ENCODE data around the gene DISP3. TPM values are rescaled to one million over a fixed set of nuclear protein-coding genes. Genes with fewer than 3 reads are reported as not detected.

Gene DISP3
- total RNA-seq, 3 donors from 2014 or later (not counting 1 experiment from before 2014, with no cell fraction given): 0.24 to 0.68 (median 0.60) TPM

DNA sequence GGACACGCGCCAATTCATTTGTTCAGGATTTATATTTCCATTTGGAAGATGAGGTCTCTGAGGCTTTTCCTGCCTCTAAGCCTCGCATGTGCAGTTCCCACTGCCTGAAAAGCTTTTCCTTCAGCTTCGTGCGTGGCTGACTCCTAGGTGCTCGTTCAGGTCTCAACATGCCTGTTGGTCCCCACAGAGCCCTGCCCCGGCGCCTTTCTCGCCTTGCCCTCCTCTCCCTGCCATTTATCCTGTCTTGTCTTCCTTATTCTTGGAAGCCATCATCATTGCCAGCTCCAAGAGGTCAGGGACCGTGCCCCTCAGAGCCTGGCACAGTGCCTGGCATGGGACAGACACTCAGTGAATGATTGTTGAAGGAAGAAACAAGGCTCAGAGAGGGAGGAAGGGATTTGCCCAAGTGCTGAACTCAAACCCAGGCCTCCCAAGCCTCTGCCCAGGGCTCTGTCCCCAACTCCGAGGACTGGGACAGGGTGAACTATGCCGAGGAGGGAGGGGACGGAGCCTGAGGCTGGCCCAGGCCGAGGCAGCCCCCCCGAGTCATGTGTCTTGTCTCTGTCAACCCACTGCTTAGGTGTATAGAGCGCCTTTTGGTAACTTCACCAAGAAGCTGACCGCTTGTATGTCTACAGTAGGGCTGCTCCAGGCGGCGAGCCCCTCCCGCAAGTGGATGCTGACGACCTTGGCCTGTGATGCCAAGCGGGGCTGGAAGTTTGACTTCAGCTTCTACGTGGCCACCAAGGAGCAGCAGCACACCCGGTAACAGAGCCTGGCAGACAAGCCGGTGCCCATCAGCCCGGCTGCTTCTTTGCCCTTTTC is 47.3 kb downstream of the DISP3 start:
- TF ChIP-seq, protein P1, sequence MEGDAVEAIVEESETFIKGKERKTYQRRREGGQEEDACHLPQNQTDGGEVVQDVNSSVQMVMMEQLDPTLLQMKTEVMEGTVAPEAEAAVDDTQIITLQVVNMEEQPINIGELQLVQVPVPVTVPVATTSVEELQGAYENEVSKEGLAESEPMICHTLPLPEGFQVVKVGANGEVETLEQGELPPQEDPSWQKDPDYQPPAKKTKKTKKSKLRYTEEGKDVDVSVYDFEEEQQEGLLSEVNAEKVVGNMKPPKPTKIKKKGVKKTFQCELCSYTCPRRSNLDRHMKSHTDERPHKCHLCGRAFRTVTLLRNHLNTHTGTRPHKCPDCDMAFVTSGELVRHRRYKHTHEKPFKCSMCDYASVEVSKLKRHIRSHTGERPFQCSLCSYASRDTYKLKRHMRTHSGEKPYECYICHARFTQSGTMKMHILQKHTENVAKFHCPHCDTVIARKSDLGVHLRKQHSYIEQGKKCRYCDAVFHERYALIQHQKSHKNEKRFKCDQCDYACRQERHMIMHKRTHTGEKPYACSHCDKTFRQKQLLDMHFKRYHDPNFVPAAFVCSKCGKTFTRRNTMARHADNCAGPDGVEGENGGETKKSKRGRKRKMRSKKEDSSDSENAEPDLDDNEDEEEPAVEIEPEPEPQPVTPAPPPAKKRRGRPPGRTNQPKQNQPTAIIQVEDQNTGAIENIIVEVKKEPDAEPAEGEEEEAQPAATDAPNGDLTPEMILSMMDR (IDR thresholded peaks at IDR 0.05): no peak
- H3K9me3 ChIP-seq (ENCODE audit: control insufficient read depth, insufficient read depth, low read length): no peaks in the 10 kb centered on the region
- no peaks in the 10 kb centered on the region for H3K27me3 ChIP-seq (ENCODE audit: control insufficient read depth, insufficient read depth, low read length)
- H3K4me3 ChIP-seq (ENCODE audit: low read length): no peak overlapping the region
- ATAC-seq: no peak
- Mint-ChIP-seq H3K4me1 (no peaks in the 10 kb centered on the region), H3K9me3 (no peaks in the 10 kb centered on the region), H3K27ac (no peak overlapping the region), H3K27me3 (ENCODE audit: low read depth in 2 of 2) (no peaks in the 10 kb centered on the region), H3K4me3 (no peak overlapping the region), H3K36me3 (no peaks in the 10 kb centered on the region)
- H3K27ac ChIP-seq (ENCODE audit: low read length): no peak overlapping the region
- intact Hi-C loops (cut with micrococcal nuclease): no loop called here
- no peaks in the 10 kb centered on the region for H3K4me1 ChIP-seq (ENCODE audit: control insufficient read depth, insufficient read depth, low read length)
- WGBS (ENCODE audit: insufficient coverage): 85% methylated on average over 26 of the region's 26 CpGs
- no peak for DNase-seq
- H3K36me3 ChIP-seq (ENCODE audit: control insufficient read depth, insufficient read depth, low read length): no peaks in the 10 kb centered on the region

DNA sequence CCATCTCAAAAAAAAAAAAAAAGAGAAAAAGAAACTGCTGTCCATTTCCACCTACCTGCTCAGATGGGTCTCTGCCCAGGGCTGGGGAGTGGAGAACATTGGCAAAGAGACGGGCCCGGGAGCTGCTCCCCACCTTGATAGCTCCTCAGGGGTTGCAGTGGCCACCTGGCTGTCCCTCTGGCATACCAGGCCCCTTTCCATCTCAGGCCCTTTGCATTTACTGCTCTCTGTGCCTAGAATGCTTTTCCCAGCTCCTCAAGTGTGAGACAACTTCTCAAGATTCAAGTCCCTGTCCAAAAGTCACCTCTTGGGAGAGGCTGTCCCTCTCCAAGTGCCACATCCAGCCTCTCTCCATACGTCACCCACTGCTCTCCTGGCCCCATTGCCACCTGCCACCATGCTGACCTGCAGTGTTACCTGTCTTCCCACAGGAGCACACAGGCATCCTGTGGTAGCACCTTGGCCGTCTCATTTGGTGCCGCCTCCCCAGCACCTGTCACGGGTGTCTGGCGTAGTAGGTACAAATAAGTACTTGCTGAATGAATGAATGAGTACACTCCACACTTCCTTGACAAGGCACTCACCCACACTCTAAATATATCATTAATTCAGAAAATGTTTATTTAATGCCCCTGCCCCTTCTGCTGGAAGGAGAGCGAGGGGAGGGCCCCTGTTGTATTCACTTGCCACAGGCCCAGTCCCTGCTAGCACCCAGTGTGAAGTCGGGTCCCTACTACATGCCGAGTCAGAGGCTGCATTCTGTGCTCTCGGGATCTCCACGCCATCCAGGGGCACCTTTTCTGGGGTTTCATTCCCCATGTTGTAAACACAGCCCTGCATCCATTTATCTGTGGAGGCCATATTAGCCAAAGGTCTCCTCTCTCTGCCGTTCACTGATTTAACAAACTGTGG is 48.8 kb downstream of the DISP3 start:
- DNase-seq (no peak), ATAC-seq (no peak)
- Histone ChIP-seq H3K27ac (ENCODE audit: low read length) (no peak overlapping the region), H3K27me3 (ENCODE audit: control insufficient read depth, insufficient read depth, low read length) (no peaks in the 10 kb centered on the region), H3K36me3 (ENCODE audit: control insufficient read depth, insufficient read depth, low read length) (no peaks in the 10 kb centered on the region), H3K4me3 (ENCODE audit: low read length) (no peak overlapping the region), H3K9me3 (ENCODE audit: control insufficient read depth, insufficient read depth, low read length) (no peaks in the 10 kb centered on the region), H3K4me1 (ENCODE audit: control insufficient read depth, insufficient read depth, low read length) (no peaks in the 10 kb centered on the region)
- Mint-ChIP-seq H3K9me3 (no peaks in the 10 kb centered on the region), H3K36me3 (no peaks in the 10 kb centered on the region), H3K4me1 (no peaks in the 10 kb centered on the region), H3K27me3 (ENCODE audit: low read depth in 2 of 2) (no peaks in the 10 kb centered on the region), H3K27ac (no peak overlapping the region), H3K4me3 (no peak overlapping the region)
- TF ChIP-seq, protein P1 (IDR thresholded peaks at IDR 0.05): no peak
- intact Hi-C loops (cut with micrococcal nuclease): no loop called here
- WGBS (ENCODE audit: insufficient coverage): 89% methylated on average over 12 of the region's 13 CpGs

DNA sequence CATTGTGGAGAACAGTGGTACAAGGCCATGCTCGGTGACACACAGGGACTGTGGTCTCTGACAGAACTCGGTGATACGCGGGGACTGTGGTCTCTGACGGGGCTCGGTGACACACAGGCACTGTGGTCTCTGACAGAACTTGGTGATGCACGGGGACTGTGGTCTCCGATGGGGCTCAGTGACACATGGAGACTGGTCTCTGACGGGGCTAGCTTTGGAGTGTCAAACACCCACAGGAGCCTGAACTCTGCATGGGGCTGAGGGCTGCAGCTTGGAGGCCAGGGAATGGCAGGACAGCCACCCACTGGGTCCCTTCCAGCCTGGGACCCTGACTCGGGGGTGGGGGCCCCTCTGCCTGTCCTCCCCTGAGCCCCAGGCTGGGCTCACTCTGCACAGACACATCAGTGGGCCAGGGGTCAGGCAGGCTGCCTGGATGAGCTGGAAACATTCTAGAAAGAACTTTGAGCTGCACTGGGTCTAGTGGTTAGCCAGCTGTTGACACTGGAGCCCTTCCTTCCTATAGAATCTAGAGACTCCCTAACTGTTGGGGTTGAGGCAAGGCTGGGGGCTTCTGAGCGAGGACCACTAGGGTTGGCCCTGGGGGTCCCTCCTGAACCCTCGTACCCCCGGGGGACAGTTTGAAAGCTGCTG is 49.8 kb downstream of the DISP3 start:
- H3K4me3 Mint-ChIP-seq: no peak overlapping the region
- Histone ChIP-seq H3K27me3 (ENCODE audit: control insufficient read depth, insufficient read depth, low read length) (no peaks in the 10 kb centered on the region), H3K4me3 (ENCODE audit: low read length) (no peak overlapping the region), H3K27ac (ENCODE audit: low read length) (no peak overlapping the region), H3K9me3 (ENCODE audit: control insufficient read depth, insufficient read depth, low read length) (no peaks in the 10 kb centered on the region), H3K4me1 (ENCODE audit: control insufficient read depth, insufficient read depth, low read length) (no peaks in the 10 kb centered on the region), H3K36me3 (ENCODE audit: control insufficient read depth, insufficient read depth, low read length) (no peaks in the 10 kb centered on the region)
- 78% methylated on average over 13 of the region's 13 CpGs for WGBS (ENCODE audit: insufficient coverage)
- no peaks in the 10 kb centered on the region for H3K9me3 Mint-ChIP-seq
- H3K27me3 Mint-ChIP-seq (ENCODE audit: low read depth in 2 of 2): no peaks in the 10 kb centered on the region
- no peak for DNase-seq
- TF ChIP-seq, protein P1 (IDR thresholded peaks at IDR 0.05): no peak
- no peaks in the 10 kb centered on the region for H3K4me1 Mint-ChIP-seq
- no peaks in the 10 kb centered on the region for H3K36me3 Mint-ChIP-seq
- intact Hi-C loops (cut with micrococcal nuclease): no loop called here
- no peak overlapping the region for H3K27ac Mint-ChIP-seq
- no peak for ATAC-seq

Measured in natural killer cell (primary cell).